Gastrocnemius medialis (tissue), 4 donors: ENCODE results near the gene SUSD1.

ENCODE experiments used
- CTCF ChIP-seq, 5 experiments: fragments of 450-650 bp in 3 of 5; fragments of 200-600 bp in 2 of 5; sonication (generic) in 2 of 5; IDR thresholded peaks in 4 of 5; conservative IDR thresholded peaks in 1 of 5; 1 replicate in 4 of 5; 2 replicates in 1 of 5; pipeline ENCODE4 v1.5.1; 2016 to 2019; ENCODE audit warnings: antibody characterized with exemption in 5 of 5, mild to moderate bottlenecking in 3 of 5, moderate library complexity in 3 of 5
- POLR2A ChIP-seq, 2 donors: fragments of 450-650 bp; IDR thresholded peaks; one replicate each; pipeline ENCODE4 v1.6.1; 2017; ENCODE audit warnings: antibody characterized with exemption in 2 of 2, mild to moderate bottlenecking in 2 of 2, moderate library complexity in 2 of 2

GRCh38 chr9:111992523-111992922, 182.6 kb downstream of the SUSD1 start:
- TF ChIP-seq CTCF (IDR thresholded peaks at IDR 0.05 in 4 of 5, conservative IDR thresholded peaks at IDR 0.05 in 1 of 5) (no peak), POLR2A (IDR thresholded peaks at IDR 0.05) (no peak)
